Measurements from ENCODE around the gene NAV2. TPM values are rescaled to one million over a fixed set of nuclear protein-coding genes. Genes with fewer than 3 reads are reported as not detected.
"Not testable (repeated sequence)": the region's sequence is repeated elsewhere in the genome, so short reads cannot be mapped to it uniquely, and the experiment has no call there.

The NAV2 gene
- total and polyA plus RNA-seq, 9 donors, result 25.7 to 70.6 (median 46.1) TPM

GRCh38 chr11:19894404-19894803 is 181.8 kb downstream of the NAV2 start:
- Histone ChIP-seq H3K4me1 (ENCODE audit: control insufficient read depth, insufficient read depth, low read length) (peaks cover 3% of the 10 kb centered on the region), H3K9me3 (replicated peaks; ENCODE audit: control insufficient read depth, low read depth, low read length) (no peaks in the 10 kb centered on the region)
- WGBS (ENCODE audit: insufficient coverage), result 100% methylated on average over 1 of the region's 2 CpGs

GRCh38 chr11:19895037-19895436 is 182.4 kb downstream of the NAV2 start:
- no CpG with 5 or more reads among the region's 3 CpGs for WGBS (ENCODE audit: insufficient coverage)
- not testable (repeated sequence) for H3K27me3 ChIP-seq (ENCODE audit: control insufficient read depth, insufficient read depth, low read length); H3K4me3 ChIP-seq (ENCODE audit: low read length); H3K27ac ChIP-seq (ENCODE audit: low read length); DNase-seq; H3K4me1 ChIP-seq (ENCODE audit: control insufficient read depth, insufficient read depth, low read length); H3K36me3 ChIP-seq (ENCODE audit: control insufficient read depth, insufficient read depth, low read length); H3K9me3 ChIP-seq (replicated peaks; ENCODE audit: control insufficient read depth, low read depth, low read length)

More at GRCh38 chr11:19894404-19894803, 181.8 kb downstream of the NAV2 start:
- Histone ChIP-seq H3K27me3 (ENCODE audit: control insufficient read depth, insufficient read depth, low read length) (no peaks in the 10 kb centered on the region), H3K4me3 (ENCODE audit: low read length) (no peak overlapping the region), H3K36me3 (ENCODE audit: control insufficient read depth, insufficient read depth, low read length) (peaks cover 8% of the 10 kb centered on the region), H3K27ac (ENCODE audit: low read length) (no peak overlapping the region)
- no peak for DNase-seq

- Histone ChIP-seq H3K9me3 (replicated peaks; ENCODE audit: control insufficient read depth, low read depth, low read length) (no peaks in the 10 kb centered on the region), H3K27me3 (ENCODE audit: control insufficient read depth, insufficient read depth, low read length) (no peaks in the 10 kb centered on the region), H3K4me3 (ENCODE audit: low read length) (no peak overlapping the region), H3K36me3 (ENCODE audit: control insufficient read depth, insufficient read depth, low read length) (peaks cover 8% of the 10 kb centered on the region), H3K4me1 (ENCODE audit: control insufficient read depth, insufficient read depth, low read length) (peaks cover 4% of the 10 kb centered on the region), H3K27ac (ENCODE audit: low read length) (no peak overlapping the region)
- WGBS (ENCODE audit: insufficient coverage), result 87% methylated on average over 3 of the region's 5 CpGs
- no peak for DNase-seq
Measured at GRCh38 chr11:19895776-19896175, 183.1 kb downstream of the NAV2 start.

GRCh38 chr11:19903620-19904069 is 191.0 kb downstream of the NAV2 start:
- H3K9me3 ChIP-seq (replicated peaks; ENCODE audit: control insufficient read depth, low read depth, low read length), result no peaks in the 10 kb centered on the region
- WGBS (ENCODE audit: insufficient coverage), result no CpG with 5 or more reads among the region's 1 CpG
- H3K4me1 ChIP-seq (ENCODE audit: control insufficient read depth, insufficient read depth, low read length), result peaks cover 11% of the 10 kb centered on the region
- no peaks in the 10 kb centered on the region for H3K27me3 ChIP-seq (ENCODE audit: control insufficient read depth, insufficient read depth, low read length)
- no peaks in the 10 kb centered on the region for H3K36me3 ChIP-seq (ENCODE audit: control insufficient read depth, insufficient read depth, low read length)
- DNase-seq, result peak; percentile 83
- H3K27ac ChIP-seq (ENCODE audit: low read length), result no peak overlapping the region
- no peak overlapping the region for H3K4me3 ChIP-seq (ENCODE audit: low read length)

GRCh38 chr11:19905280-19905853 is 192.7 kb downstream of the NAV2 start:
- WGBS (ENCODE audit: insufficient coverage), result no CpG with 5 or more reads among the region's 2 CpGs

GRCh38 chr11:19906126-19906525 is 193.5 kb downstream of the NAV2 start:
- DNase-seq, result no peak
- no CpG with 5 or more reads among the region's 3 CpGs for WGBS (ENCODE audit: insufficient coverage)

More at GRCh38 chr11:19905280-19905853, 192.7 kb downstream of the NAV2 start:
- H3K27ac ChIP-seq (ENCODE audit: low read length), result no peak overlapping the region
- no peaks in the 10 kb centered on the region for H3K9me3 ChIP-seq (replicated peaks; ENCODE audit: control insufficient read depth, low read depth, low read length)
- DNase-seq, result peak; percentile 49
- peaks cover 9% of the 10 kb centered on the region for H3K4me1 ChIP-seq (ENCODE audit: control insufficient read depth, insufficient read depth, low read length)
- H3K36me3 ChIP-seq (ENCODE audit: control insufficient read depth, insufficient read depth, low read length), result no peaks in the 10 kb centered on the region
- H3K4me3 ChIP-seq (ENCODE audit: low read length), result no peak overlapping the region
- H3K27me3 ChIP-seq (ENCODE audit: control insufficient read depth, insufficient read depth, low read length), result no peaks in the 10 kb centered on the region

DNA sequence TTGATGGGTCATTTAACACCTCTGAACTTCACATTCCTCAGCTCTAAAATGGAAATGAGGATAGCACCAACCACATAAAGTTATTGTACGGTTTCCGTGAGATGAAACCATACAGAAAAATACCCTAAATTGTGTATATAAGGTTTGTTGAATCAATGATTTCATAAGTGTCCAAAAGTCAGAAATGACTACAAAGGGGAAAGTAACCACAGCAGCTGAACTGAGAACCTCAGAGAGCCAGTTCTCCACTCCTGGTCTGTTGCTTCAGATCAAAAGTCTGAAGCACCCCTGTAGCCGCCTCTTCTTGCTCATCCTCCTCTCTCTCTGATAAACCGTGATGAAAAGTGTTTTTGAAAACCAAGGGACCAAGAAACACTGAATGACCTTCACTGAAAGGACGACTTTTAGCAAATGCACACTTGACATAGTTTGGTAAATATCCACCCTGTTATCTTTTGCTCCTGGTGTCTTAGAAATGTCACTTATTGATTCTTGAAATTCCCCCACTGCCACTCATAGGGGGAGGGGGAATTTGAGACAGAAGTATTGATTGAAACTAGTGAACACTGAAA is 194.5 kb downstream of the NAV2 start:
- H3K27me3 ChIP-seq (ENCODE audit: control insufficient read depth, insufficient read depth, low read length), result no peaks in the 10 kb centered on the region
- no peak overlapping the region for H3K4me3 ChIP-seq (ENCODE audit: low read length)
- no peak overlapping the region for H3K27ac ChIP-seq (ENCODE audit: low read length)
- peaks cover 20% of the 10 kb centered on the region for H3K4me1 ChIP-seq (ENCODE audit: control insufficient read depth, insufficient read depth, low read length)
- H3K36me3 ChIP-seq (ENCODE audit: control insufficient read depth, insufficient read depth, low read length), result no peaks in the 10 kb centered on the region
- WGBS (ENCODE audit: insufficient coverage), result no CpG with 5 or more reads among the region's 5 CpGs
- H3K9me3 ChIP-seq (replicated peaks; ENCODE audit: control insufficient read depth, low read depth, low read length), result no peaks in the 10 kb centered on the region
- no peak for DNase-seq

More at GRCh38 chr11:19906126-19906525, 193.5 kb downstream of the NAV2 start:
- Histone ChIP-seq H3K27me3 (ENCODE audit: control insufficient read depth, insufficient read depth, low read length) (no peaks in the 10 kb centered on the region), H3K36me3 (ENCODE audit: control insufficient read depth, insufficient read depth, low read length) (no peaks in the 10 kb centered on the region), H3K9me3 (replicated peaks; ENCODE audit: control insufficient read depth, low read depth, low read length) (no peaks in the 10 kb centered on the region), H3K4me1 (ENCODE audit: control insufficient read depth, insufficient read depth, low read length) (peaks cover 13% of the 10 kb centered on the region), H3K27ac (ENCODE audit: low read length) (no peak overlapping the region), H3K4me3 (ENCODE audit: low read length) (no peak overlapping the region)

GRCh38 chr11:19907839-19908238 is 195.2 kb downstream of the NAV2 start:
- no peak overlapping the region for H3K4me3 ChIP-seq (ENCODE audit: low read length)
- H3K27me3 ChIP-seq (ENCODE audit: control insufficient read depth, insufficient read depth, low read length), result no peaks in the 10 kb centered on the region
- peaks cover 25% of the 10 kb centered on the region for H3K4me1 ChIP-seq (ENCODE audit: control insufficient read depth, insufficient read depth, low read length)
- DNase-seq, result no peak
- H3K27ac ChIP-seq (ENCODE audit: low read length), result no peak overlapping the region
- WGBS (ENCODE audit: insufficient coverage), result 74% methylated on average over 4 of the region's 4 CpGs
- no peaks in the 10 kb centered on the region for H3K9me3 ChIP-seq (replicated peaks; ENCODE audit: control insufficient read depth, low read depth, low read length)
- H3K36me3 ChIP-seq (ENCODE audit: control insufficient read depth, insufficient read depth, low read length), result no peaks in the 10 kb centered on the region

GRCh38 chr11:19910931-19911330 is 198.3 kb downstream of the NAV2 start:
- DNase-seq, result peak; percentile 68
- Histone ChIP-seq H3K27ac (ENCODE audit: low read length) (no peak overlapping the region), H3K4me1 (ENCODE audit: control insufficient read depth, insufficient read depth, low read length) (peaks cover 31% of the 10 kb centered on the region), H3K27me3 (ENCODE audit: control insufficient read depth, insufficient read depth, low read length) (no peaks in the 10 kb centered on the region), H3K9me3 (replicated peaks; ENCODE audit: control insufficient read depth, low read depth, low read length) (no peaks in the 10 kb centered on the region), H3K36me3 (ENCODE audit: control insufficient read depth, insufficient read depth, low read length) (peaks cover 9% of the 10 kb centered on the region), H3K4me3 (ENCODE audit: low read length) (no peak overlapping the region)
- WGBS (ENCODE audit: insufficient coverage), result 40% methylated on average over 1 of the region's 1 CpG

- H3K9me3 ChIP-seq (replicated peaks; ENCODE audit: control insufficient read depth, low read depth, low read length), result no peaks in the 10 kb centered on the region
- DNase-seq, result peak; percentile 45
- no peak overlapping the region for H3K4me3 ChIP-seq (ENCODE audit: low read length)
- no peaks in the 10 kb centered on the region for H3K27me3 ChIP-seq (ENCODE audit: control insufficient read depth, insufficient read depth, low read length)
- peaks cover 10% of the 10 kb centered on the region for H3K36me3 ChIP-seq (ENCODE audit: control insufficient read depth, insufficient read depth, low read length)
- WGBS (ENCODE audit: insufficient coverage), result 0% methylated on average over 1 of the region's 5 CpGs
- H3K4me1 ChIP-seq (ENCODE audit: control insufficient read depth, insufficient read depth, low read length), result peaks cover 31% of the 10 kb centered on the region
- no peak overlapping the region for H3K27ac ChIP-seq (ENCODE audit: low read length)
Measured at GRCh38 chr11:19912115-19912957, 199.7 kb downstream of the NAV2 start.
